ENCODE measurements around the gene ALOX5. TPM values are rescaled to one million over a fixed set of nuclear protein-coding genes. Genes with fewer than 3 reads are reported as not detected.

The ALOX5 gene
- total and polyA plus RNA-seq, 2 experiments from 2014 or later: 3.7 to 5.4 TPM

GRCh38 chr10:45428611-45429510 is 54.8 kb downstream of the ALOX5 start:
- H3K27me3 Mint-ChIP-seq (ENCODE audit: insufficient read depth, low read depth, poor library complexity): peaks cover 7% of the 10 kb centered on the region
- Histone ChIP-seq H4K20me1 (replicated peaks; ENCODE audit: insufficient read depth) (no peaks in the 10 kb centered on the region), H3K27ac (ENCODE audit: low read depth) (no peak overlapping the region), H3K36me3 (ENCODE audit: insufficient read depth) (no peaks in the 10 kb centered on the region), H3K79me2 (replicated peaks; ENCODE audit: insufficient read depth) (no peaks in the 10 kb centered on the region), H3K9me2 (ENCODE audit: insufficient read depth) (no peaks in the 10 kb centered on the region), H3F3A (replicated peaks; ENCODE audit: low read depth) (no peaks in the 10 kb centered on the region), H2AFZ (no peak overlapping the region), H3K27me3 (ENCODE audit: insufficient read depth) (no peaks in the 10 kb centered on the region), H3K4me1 (ENCODE audit: insufficient read depth) (0 out of 2 replicates have a peak, but pooled peaks cover 14% of the 10 kb centered on the region), H3K4me3 (no peak overlapping the region), H3K4me2 (no peak overlapping the region)
- H3K36me3 Mint-ChIP-seq (ENCODE audit: low read depth): peaks cover 4% of the 10 kb centered on the region; the same call in 1 of the 3 replicates
- H3K4me1 Mint-ChIP-seq: peaks cover 19% of the 10 kb centered on the region
- no peak overlapping the region for H3K4me3 Mint-ChIP-seq
- TF ChIP-seq CREB1 (CRISPR knock-in tag; IDR thresholded peaks at IDR 0.05; ENCODE audit: low read depth) (no peak), CTCF (conservative IDR thresholded peaks at IDR 0.05; ENCODE audit: low read depth in 2 of 2) (no peak), STAT1 (IDR thresholded peaks at IDR 0.05; ENCODE audit: unreplicated experiment) (no peak), EZH2phosphoT487 (IDR thresholded peaks at IDR 0.05; ENCODE audit: unreplicated experiment) (no peak)
- TF ChIP-seq, protein P1, sequence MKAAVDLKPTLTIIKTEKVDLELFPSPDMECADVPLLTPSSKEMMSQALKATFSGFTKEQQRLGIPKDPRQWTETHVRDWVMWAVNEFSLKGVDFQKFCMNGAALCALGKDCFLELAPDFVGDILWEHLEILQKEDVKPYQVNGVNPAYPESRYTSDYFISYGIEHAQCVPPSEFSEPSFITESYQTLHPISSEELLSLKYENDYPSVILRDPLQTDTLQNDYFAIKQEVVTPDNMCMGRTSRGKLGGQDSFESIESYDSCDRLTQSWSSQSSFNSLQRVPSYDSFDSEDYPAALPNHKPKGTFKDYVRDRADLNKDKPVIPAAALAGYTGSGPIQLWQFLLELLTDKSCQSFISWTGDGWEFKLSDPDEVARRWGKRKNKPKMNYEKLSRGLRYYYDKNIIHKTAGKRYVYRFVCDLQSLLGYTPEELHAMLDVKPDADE (IDR thresholded peaks at IDR 0.05): no peak
- DNase-seq (ENCODE audit: low spot score) (no peak), ATAC-seq (no peak)
- H3K27ac Mint-ChIP-seq: no peak overlapping the region
- no peaks in the 10 kb centered on the region for H3K9me3 Mint-ChIP-seq

DNA sequence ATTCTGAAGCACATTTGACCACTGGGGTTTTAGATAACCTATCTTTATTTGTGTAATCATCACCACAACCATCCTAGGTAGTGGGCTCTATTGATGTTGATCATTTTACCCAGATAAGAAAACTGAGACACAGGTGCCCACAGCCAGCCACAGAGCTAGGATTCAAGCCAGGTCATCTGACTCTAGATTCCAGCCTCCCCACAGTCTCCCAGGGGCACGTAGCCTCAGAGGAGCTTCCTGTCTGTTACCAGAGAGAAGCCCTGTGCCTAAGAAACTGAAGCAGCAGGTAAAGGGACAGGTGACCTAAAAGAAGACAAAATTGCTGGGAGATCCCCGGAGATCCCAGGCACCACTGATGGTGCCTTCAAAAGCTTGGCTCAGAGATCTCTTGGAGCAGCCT is 55.8 kb downstream of the ALOX5 start:
- no peaks in the 10 kb centered on the region for H4K20me1 ChIP-seq (replicated peaks; ENCODE audit: insufficient read depth)
- H3K4me2 ChIP-seq: no peak overlapping the region
- no peaks in the 10 kb centered on the region for H3K27me3 ChIP-seq (ENCODE audit: insufficient read depth)
- H3K4me1 ChIP-seq (ENCODE audit: insufficient read depth): 0 out of 2 replicates have a peak, but pooled peaks cover 14% of the 10 kb centered on the region
- Mint-ChIP-seq H3K36me3 (ENCODE audit: low read depth) (no peaks in the 10 kb centered on the region), H3K27me3 (ENCODE audit: insufficient read depth, low read depth, poor library complexity) (peaks cover 7% of the 10 kb centered on the region), H3K4me1 (peaks cover 21% of the 10 kb centered on the region), H3K9me3 (no peaks in the 10 kb centered on the region), H3K4me3 (no peak overlapping the region), H3K27ac (no peak overlapping the region)
- H3K79me2 ChIP-seq (replicated peaks; ENCODE audit: insufficient read depth): no peaks in the 10 kb centered on the region
- DNase-seq (ENCODE audit: low spot score) (no peak), ATAC-seq (no peak)
- no peak overlapping the region for H3K27ac ChIP-seq (ENCODE audit: low read depth)
- H3K9me2 ChIP-seq (ENCODE audit: insufficient read depth): no peaks in the 10 kb centered on the region
- no peaks in the 10 kb centered on the region for H3K36me3 ChIP-seq (ENCODE audit: insufficient read depth)
- H2AFZ ChIP-seq: no peak overlapping the region
- no peaks in the 10 kb centered on the region for H3F3A ChIP-seq (replicated peaks; ENCODE audit: low read depth)
- no peak overlapping the region for H3K4me3 ChIP-seq
- TF ChIP-seq POLR2AphosphoS5 (IDR thresholded peaks at IDR 0.05; ENCODE audit: low read depth): no peak
- TF ChIP-seq NANOG (IDR thresholded peaks at IDR 0.05; ENCODE audit: borderline replicate concordance): no peak
- no peak for TF ChIP-seq ZNF462 (CRISPR knock-in tag; IDR thresholded peaks at IDR 0.05)
- TF ChIP-seq ZNF114 (CRISPR knock-in tag; IDR thresholded peaks at IDR 0.05): no peak

Measured in GM23338 (cell line).